ENCODE measurements around the gene NGFR.

Gene NGFR

GRCh38 chr17:49515196-49515770 lies 20.2 kb downstream of the NGFR start:
- no peak for DNase-seq (ENCODE audit: low read depth, low spot score)

- DNase-seq (ENCODE audit: low read depth, low spot score): no peak
These were observed 21.1 kb downstream of the NGFR start for GRCh38 chr17:49516180-49516579.

GRCh38 chr17:49518346-49519078 lies 23.4 kb downstream of the NGFR start:
- DNase-seq (ENCODE audit: low read depth, low spot score): no peak

GRCh38 chr17:49519781-49520180 lies 24.7 kb downstream of the NGFR start:
- no peak for DNase-seq (ENCODE audit: low read depth, low spot score)

- no peak for DNase-seq (ENCODE audit: low read depth, low spot score)
These were observed 25.4 kb downstream of the NGFR start for GRCh38 chr17:49520386-49521087.

- DNase-seq (ENCODE audit: low read depth, low spot score): no peak
These were observed 26.0 kb downstream of the NGFR start for GRCh38 chr17:49521088-49521450.

- no peak for DNase-seq (ENCODE audit: low read depth, low spot score)
These were observed 26.6 kb downstream of the NGFR start for GRCh38 chr17:49521471-49522356.

- no peak for DNase-seq (ENCODE audit: low read depth, low spot score)
These were observed 27.3 kb downstream of the NGFR start for GRCh38 chr17:49522357-49522890.

GRCh38 chr17:49523196-49523595 lies 28.1 kb downstream of the NGFR start:
- DNase-seq (ENCODE audit: low read depth, low spot score): no peak

GRCh38 chr17:49523706-49524472 lies 28.8 kb downstream of the NGFR start:
- DNase-seq (ENCODE audit: low read depth, low spot score): no peak

- DNase-seq (ENCODE audit: low read depth, low spot score): no peak
These were observed 29.6 kb downstream of the NGFR start for GRCh38 chr17:49524473-49525359.

- DNase-seq (ENCODE audit: low read depth, low spot score): no peak
These were observed 31.0 kb downstream of the NGFR start for GRCh38 chr17:49525831-49526741.

GRCh38 chr17:49527927-49528651 lies 33.0 kb downstream of the NGFR start:
- DNase-seq (ENCODE audit: low read depth, low spot score): no peak

- DNase-seq (ENCODE audit: low read depth, low spot score): no peak
These were observed 33.9 kb downstream of the NGFR start for GRCh38 chr17:49528966-49529365.

- no peak for DNase-seq (ENCODE audit: low read depth, low spot score)
These were observed 35.0 kb downstream of the NGFR start for GRCh38 chr17:49530118-49530517.

- no peak for DNase-seq (ENCODE audit: low read depth, low spot score)
These were observed 48.8 kb downstream of the NGFR start for GRCh38 chr17:49543860-49544259.

- DNase-seq (ENCODE audit: low read depth, low spot score): no peak
These were observed 50.0 kb downstream of the NGFR start for GRCh38 chr17:49545007-49545660.
